ENCODE measurements around the gene UTS2B. TPM values are rescaled to one million over a fixed set of nuclear protein-coding genes. Genes with fewer than 3 reads are reported as not detected.

Gene UTS2B
- total and polyA plus RNA-seq, 2 of the 13 experiments (the other 11 are each of a cell fraction or from before 2014, with no cell fraction given): 0.03 to 0.46 TPM

DNA sequence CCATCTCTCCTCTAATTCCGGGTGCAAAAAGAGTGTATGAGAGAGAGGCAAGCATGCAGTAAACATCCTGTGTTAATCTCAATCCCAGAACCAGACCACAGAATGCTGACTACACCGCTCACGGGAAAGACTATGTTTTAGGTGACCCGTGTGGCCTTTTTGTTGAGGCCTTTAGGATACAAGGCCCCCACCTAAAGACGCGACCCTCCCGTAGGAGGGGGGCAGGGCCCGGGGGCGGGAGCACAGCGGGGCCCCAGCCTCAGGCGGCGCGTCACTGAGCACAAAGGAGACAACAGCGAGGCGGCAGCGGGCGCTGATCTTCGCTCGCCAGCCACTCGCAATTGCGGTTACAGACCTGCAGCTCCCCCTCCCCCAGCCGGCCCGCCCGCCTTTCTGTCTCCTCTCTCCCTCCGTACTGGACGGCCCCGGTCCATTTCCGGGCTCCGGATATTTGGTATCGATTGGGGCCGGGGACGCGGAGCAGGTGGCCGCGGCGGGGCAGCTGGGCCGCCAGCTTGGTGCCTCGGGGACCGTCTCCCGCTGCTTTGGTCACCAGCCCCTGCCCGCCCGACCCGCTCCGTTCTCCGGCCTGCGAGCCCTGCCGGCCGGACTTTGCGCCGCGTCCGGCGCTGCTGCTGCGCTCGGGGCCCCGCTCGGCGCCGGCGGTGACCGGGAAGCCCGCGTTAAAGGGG lies 1.2 kb downstream of the UTS2B start, which contains the start of gene CCDC50 (continued):
- TF ChIP-seq, protein P1, sequence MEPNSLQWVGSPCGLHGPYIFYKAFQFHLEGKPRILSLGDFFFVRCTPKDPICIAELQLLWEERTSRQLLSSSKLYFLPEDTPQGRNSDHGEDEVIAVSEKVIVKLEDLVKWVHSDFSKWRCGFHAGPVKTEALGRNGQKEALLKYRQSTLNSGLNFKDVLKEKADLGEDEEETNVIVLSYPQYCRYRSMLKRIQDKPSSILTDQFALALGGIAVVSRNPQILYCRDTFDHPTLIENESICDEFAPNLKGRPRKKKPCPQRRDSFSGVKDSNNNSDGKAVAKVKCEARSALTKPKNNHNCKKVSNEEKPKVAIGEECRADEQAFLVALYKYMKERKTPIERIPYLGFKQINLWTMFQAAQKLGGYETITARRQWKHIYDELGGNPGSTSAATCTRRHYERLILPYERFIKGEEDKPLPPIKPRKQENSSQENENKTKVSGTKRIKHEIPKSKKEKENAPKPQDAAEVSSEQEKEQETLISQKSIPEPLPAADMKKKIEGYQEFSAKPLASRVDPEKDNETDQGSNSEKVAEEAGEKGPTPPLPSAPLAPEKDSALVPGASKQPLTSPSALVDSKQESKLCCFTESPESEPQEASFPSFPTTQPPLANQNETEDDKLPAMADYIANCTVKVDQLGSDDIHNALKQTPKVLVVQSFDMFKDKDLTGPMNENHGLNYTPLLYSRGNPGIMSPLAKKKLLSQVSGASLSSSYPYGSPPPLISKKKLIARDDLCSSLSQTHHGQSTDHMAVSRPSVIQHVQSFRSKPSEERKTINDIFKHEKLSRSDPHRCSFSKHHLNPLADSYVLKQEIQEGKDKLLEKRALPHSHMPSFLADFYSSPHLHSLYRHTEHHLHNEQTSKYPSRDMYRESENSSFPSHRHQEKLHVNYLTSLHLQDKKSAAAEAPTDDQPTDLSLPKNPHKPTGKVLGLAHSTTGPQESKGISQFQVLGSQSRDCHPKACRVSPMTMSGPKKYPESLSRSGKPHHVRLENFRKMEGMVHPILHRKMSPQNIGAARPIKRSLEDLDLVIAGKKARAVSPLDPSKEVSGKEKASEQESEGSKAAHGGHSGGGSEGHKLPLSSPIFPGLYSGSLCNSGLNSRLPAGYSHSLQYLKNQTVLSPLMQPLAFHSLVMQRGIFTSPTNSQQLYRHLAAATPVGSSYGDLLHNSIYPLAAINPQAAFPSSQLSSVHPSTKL (CRISPR knock-in tag; IDR thresholded peaks at IDR 0.05): peak; percentile 73
- TF ChIP-seq RELA (CRISPR knock-in tag; IDR thresholded peaks at IDR 0.05): 0 out of 2 replicates have a peak, but pooled peaks have one; percentile 31
- peak; percentile 15; the same call in 1 of the 2 replicates for TF ChIP-seq TFE3 (CRISPR knock-in tag; IDR thresholded peaks at IDR 0.05)
- peak; percentile 76 for TF ChIP-seq ZNF607 (CRISPR knock-in tag; IDR thresholded peaks at IDR 0.05; ENCODE audit: borderline replicate concordance)
- TF ChIP-seq HNRNPK (IDR thresholded peaks at IDR 0.05; ENCODE audit: low read depth, low read length, poor library complexity, severe bottlenecking): peak; percentile 76
- TF ChIP-seq RXRA (CRISPR knock-in tag; IDR thresholded peaks at IDR 0.05): peak; percentile 70
- TF ChIP-seq, protein P2, sequence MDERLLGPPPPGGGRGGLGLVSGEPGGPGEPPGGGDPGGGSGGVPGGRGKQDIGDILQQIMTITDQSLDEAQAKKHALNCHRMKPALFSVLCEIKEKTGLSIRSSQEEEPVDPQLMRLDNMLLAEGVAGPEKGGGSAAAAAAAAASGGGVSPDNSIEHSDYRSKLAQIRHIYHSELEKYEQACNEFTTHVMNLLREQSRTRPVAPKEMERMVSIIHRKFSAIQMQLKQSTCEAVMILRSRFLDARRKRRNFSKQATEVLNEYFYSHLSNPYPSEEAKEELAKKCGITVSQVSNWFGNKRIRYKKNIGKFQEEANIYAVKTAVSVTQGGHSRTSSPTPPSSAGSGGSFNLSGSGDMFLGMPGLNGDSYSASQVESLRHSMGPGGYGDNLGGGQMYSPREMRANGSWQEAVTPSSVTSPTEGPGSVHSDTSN (CRISPR knock-in tag; IDR thresholded peaks at IDR 0.05): no peak
- TF ChIP-seq ZMYM3 (CRISPR knock-in tag; IDR thresholded peaks at IDR 0.05): peak; percentile 61
- peak; percentile 88 for TF ChIP-seq ZSCAN20 (CRISPR knock-in tag; IDR thresholded peaks at IDR 0.05; ENCODE audit: borderline replicate concordance)
- no peak for TF ChIP-seq ZNF382 (CRISPR knock-in tag; IDR thresholded peaks at IDR 0.05; ENCODE audit: borderline replicate concordance)
- TF ChIP-seq, protein P3, sequence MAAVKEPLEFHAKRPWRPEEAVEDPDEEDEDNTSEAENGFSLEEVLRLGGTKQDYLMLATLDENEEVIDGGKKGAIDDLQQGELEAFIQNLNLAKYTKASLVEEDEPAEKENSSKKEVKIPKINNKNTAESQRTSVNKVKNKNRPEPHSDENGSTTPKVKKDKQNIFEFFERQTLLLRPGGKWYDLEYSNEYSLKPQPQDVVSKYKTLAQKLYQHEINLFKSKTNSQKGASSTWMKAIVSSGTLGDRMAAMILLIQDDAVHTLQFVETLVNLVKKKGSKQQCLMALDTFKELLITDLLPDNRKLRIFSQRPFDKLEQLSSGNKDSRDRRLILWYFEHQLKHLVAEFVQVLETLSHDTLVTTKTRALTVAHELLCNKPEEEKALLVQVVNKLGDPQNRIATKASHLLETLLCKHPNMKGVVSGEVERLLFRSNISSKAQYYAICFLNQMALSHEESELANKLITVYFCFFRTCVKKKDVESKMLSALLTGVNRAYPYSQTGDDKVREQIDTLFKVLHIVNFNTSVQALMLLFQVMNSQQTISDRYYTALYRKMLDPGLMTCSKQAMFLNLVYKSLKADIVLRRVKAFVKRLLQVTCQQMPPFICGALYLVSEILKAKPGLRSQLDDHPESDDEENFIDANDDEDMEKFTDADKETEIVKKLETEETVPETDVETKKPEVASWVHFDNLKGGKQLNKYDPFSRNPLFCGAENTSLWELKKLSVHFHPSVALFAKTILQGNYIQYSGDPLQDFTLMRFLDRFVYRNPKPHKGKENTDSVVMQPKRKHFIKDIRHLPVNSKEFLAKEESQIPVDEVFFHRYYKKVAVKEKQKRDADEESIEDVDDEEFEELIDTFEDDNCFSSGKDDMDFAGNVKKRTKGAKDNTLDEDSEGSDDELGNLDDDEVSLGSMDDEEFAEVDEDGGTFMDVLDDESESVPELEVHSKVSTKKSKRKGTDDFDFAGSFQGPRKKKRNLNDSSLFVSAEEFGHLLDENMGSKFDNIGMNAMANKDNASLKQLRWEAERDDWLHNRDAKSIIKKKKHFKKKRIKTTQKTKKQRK (IDR thresholded peaks at IDR 0.05; ENCODE audit: low read length): no peak
- no peak for TF ChIP-seq NFE2L2 (IDR thresholded peaks at IDR 0.05; ENCODE audit: low read length)
- TF ChIP-seq ZFX (CRISPR knock-in tag; IDR thresholded peaks at IDR 0.05; ENCODE audit: low read depth): peak; percentile 86
- TF ChIP-seq HOXA5 (CRISPR knock-in tag; IDR thresholded peaks at IDR 0.05): no peak; the same call in 1 of the 2 replicates
- TF ChIP-seq ZBTB33 (CRISPR knock-in tag; IDR thresholded peaks at IDR 0.05): no peak; the same call in 1 of the 2 replicates
- TF ChIP-seq ZSCAN30 (CRISPR knock-in tag; IDR thresholded peaks at IDR 0.05): no peak
- 0 out of 2 replicates have a peak, but pooled peaks have one; percentile 74 for TF ChIP-seq ZNF160 (CRISPR knock-in tag; IDR thresholded peaks at IDR 0.05)
